Right cardiac atrium (tissue), 5 donors: ENCODE measurements around the gene CFAP45. TPM values are rescaled to one million over a fixed set of nuclear protein-coding genes. Genes with fewer than 3 reads are reported as not detected.

Experiments
- microRNA-seq, 2 donors: library from miRNA; unstranded; fragments of <30 nt; microRNA quantifications; one replicate each; pipeline ENCODE4 v1.2.0, GENCODE V29; 2020 to 2021
- polyA plus RNA-seq: library from polyadenylated mRNA; stranded (reverse); fragments of 200-250 nt; gene quantifications from one replicate; pipeline ENCODE4 v1.2.3, GENCODE V29; 2013
- total RNA-seq, 4 donors: library from RNA; stranded (reverse); fragmentation: NEBNext Ultra II Directional; extraction: Animal tissue kit (Norgen Biotek cat#: 25700); gene quantifications; one replicate each; pipeline ENCODE4 v1.2.1, GENCODE V29; 2021
- donor health status: healthy with polysubstance abuse.
- donor health status: DM: no; HTN: yes; CAD: no.
- donor health status: DM: no; HTN: no; CAD: no.
- donor health status: DM: no; HTN: yes; CAD: no; lungs with severe emphysema.
- donor health status: DM: yes; HTN: yes; CAD: no.

Gene CFAP45
- total and polyA plus RNA-seq, 5 donors, result 3.4 to 9.4 (median 4.1) TPM

Small RNAs within 50 kb of the gene (microRNA-seq; reads per million reads assigned to microRNA genes)
- gene MIR4259, result 0 reads per million in 2 donors

Other genes starting within 250 kb of the CFAP45 start
- under 1 TPM in 1 of 4 donors, not detected in 3; 0.67 TPM for gene CRP, start 185.6 kb downstream of the CFAP45 start, total RNA-seq
- 0.18 TPM for gene CRP, start 185.6 kb downstream of the CFAP45 start, polyA plus RNA-seq
- 10 to 100 TPM; 20.7 to 27.8 (median 23.3) TPM for gene DUSP23, start 119.2 kb downstream of the CFAP45 start, total RNA-seq
- gene DUSP23, start 119.2 kb downstream of the CFAP45 start, polyA plus RNA-seq, result 43.7 TPM
- under 1 TPM in 2 of 4 donors, not detected in 2; 0.50 to 0.54 TPM for gene FCRL6, start 97.8 kb downstream of the CFAP45 start, total RNA-seq
- gene FCRL6, start 97.8 kb downstream of the CFAP45 start, polyA plus RNA-seq, result 0.11 TPM
- 1 to 10 TPM; 1.7 to 4.5 (median 2.3) TPM for gene SLAMF8, start 73.3 kb downstream of the CFAP45 start, total RNA-seq
- gene SLAMF8, start 73.3 kb downstream of the CFAP45 start, polyA plus RNA-seq, result 0.52 TPM
- gene VSIG8, start 37.5 kb downstream of the CFAP45 start, total RNA-seq, result under 1 TPM in 2 of 4 donors, not detected in 2; 0.19 to 0.23 TPM
- 0.07 TPM for gene VSIG8, start 37.5 kb downstream of the CFAP45 start, polyA plus RNA-seq
- gene TAGLN2, start 25.3 kb upstream of the CFAP45 start, total RNA-seq, result 100 to 1,000 TPM; 117 to 253 (median 162) TPM
- gene TAGLN2, start 25.3 kb upstream of the CFAP45 start, polyA plus RNA-seq, result 186 TPM
- 1 to 10 TPM in 3 of 4 donors, under 1 TPM in 1; 0.17 to 2.7 (median 2.3) TPM for gene IGSF9, start 45.4 kb upstream of the CFAP45 start, total RNA-seq
- gene IGSF9, start 45.4 kb upstream of the CFAP45 start, polyA plus RNA-seq, result 1.3 TPM
- not detected for gene SLAMF9, start 54.1 kb upstream of the CFAP45 start, total RNA-seq
- gene SLAMF9, start 54.1 kb upstream of the CFAP45 start, polyA plus RNA-seq, result not detected
- 1 to 10 TPM; 4.0 to 4.6 (median 4.3) TPM for gene PIGM, start 131.8 kb upstream of the CFAP45 start, total RNA-seq
- 2.7 TPM for gene PIGM, start 131.8 kb upstream of the CFAP45 start, polyA plus RNA-seq
- gene KCNJ10, start 170.0 kb upstream of the CFAP45 start, total RNA-seq, result under 1 TPM; 0.11 to 0.31 (median 0.20) TPM
- gene KCNJ10, start 170.0 kb upstream of the CFAP45 start, polyA plus RNA-seq, result 0.14 TPM
- not detected for gene KCNJ9, start 181.4 kb upstream of the CFAP45 start, total RNA-seq
- not detected for gene KCNJ9, start 181.4 kb upstream of the CFAP45 start, polyA plus RNA-seq
- gene IGSF8, start 198.5 kb upstream of the CFAP45 start, total RNA-seq, result 10 to 100 TPM; 18.3 to 24.2 (median 19.8) TPM
- gene IGSF8, start 198.5 kb upstream of the CFAP45 start, polyA plus RNA-seq, result 18.2 TPM
- 100 to 1,000 TPM; 150 to 323 (median 257) TPM for gene ATP1A2, start 215.6 kb upstream of the CFAP45 start, total RNA-seq
- gene ATP1A2, start 215.6 kb upstream of the CFAP45 start, polyA plus RNA-seq, result 89.6 TPM